ENCODE data around the gene B3GALT6. TPM values are rescaled to one million over a fixed set of nuclear protein-coding genes. Genes with fewer than 3 reads are reported as not detected.
A peak's percentile ranks its signal among the peaks of the same experiment; 100 is the strongest.

The B3GALT6 gene
- total and polyA plus RNA-seq, 2 donors (not counting 1 experiment from before 2014, with no cell fraction given): 17.9 to 19.3 TPM

DNA sequence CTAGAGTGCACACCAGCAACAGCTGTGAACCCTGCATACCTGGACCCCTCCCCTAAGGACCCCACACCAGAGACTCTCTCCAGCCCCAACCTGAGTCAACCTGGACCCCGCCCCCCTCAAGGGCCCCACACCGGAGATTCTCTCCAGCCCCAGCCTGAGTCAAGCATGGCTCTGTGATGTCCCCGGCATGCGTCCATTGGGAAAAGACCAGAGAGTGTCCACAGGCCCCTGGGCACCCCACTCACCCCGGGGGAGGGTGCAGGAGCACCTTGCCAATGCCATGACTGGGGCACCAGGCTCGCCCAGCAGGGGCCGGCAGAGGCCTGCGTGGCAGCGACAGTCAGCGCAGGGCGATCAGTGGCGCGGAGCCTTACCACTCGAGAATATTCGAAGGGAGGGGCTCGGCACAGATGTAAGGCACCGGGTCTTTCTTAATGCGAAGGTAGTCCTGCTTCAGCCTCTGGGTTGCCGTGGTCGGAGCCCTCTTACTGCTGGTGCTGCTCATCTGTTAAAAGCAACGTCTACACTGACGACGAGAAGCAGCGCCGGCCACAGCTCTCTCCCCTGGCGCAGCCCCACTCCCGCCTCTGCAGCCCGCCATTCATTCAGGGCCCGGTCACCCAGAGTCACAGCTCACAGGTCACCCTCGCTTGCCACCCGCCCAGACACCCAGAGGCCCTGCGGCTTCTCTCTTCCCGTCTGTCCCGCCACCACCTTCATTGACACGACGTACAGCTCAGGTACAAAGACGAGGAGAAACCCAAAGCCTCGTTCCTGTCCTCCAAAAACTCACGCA lies 35.6 kb downstream of the B3GALT6 start:
- Histone ChIP-seq H3K4me3 (replicated peaks in 1 of 4; ENCODE audit: control extremely low read depth in 1 of 4, insufficient read depth in 1 of 4, low read depth in 3 of 4, low read length in 4 of 4) (no peak overlapping the region), H3K27me3 (ENCODE audit: control insufficient read depth, insufficient read depth, low read length) (no peaks in the 10 kb centered on the region), H3K9me3 (ENCODE audit: control insufficient read depth, insufficient read depth, low read depth, low read length) (no peaks in the 10 kb centered on the region), H3K4me2 (ENCODE audit: extremely low read depth, insufficient read depth, low read length) (no peak overlapping the region), H3K27ac (ENCODE audit: insufficient read depth, low read length) (peak overlapping the region; percentile 63), H3K4me1 (ENCODE audit: control insufficient read depth, extremely low read depth, insufficient read depth, low read length) (peaks cover 32% of the 10 kb centered on the region), H3K9ac (ENCODE audit: insufficient read depth, low read length) (no peak overlapping the region), H4K20me1 (ENCODE audit: control insufficient read depth, extremely low read depth, insufficient read depth, low read length) (no peaks in the 10 kb centered on the region), H3K36me3 (ENCODE audit: control insufficient read depth, insufficient read depth, low read length) (peaks cover 23% of the 10 kb centered on the region), H3K79me2 (ENCODE audit: control insufficient read depth, insufficient read depth, low read length) (peaks cover 75% of the 10 kb centered on the region), H2AFZ (ENCODE audit: low read length) (no peak overlapping the region)
- TF ChIP-seq, protein P1, sequence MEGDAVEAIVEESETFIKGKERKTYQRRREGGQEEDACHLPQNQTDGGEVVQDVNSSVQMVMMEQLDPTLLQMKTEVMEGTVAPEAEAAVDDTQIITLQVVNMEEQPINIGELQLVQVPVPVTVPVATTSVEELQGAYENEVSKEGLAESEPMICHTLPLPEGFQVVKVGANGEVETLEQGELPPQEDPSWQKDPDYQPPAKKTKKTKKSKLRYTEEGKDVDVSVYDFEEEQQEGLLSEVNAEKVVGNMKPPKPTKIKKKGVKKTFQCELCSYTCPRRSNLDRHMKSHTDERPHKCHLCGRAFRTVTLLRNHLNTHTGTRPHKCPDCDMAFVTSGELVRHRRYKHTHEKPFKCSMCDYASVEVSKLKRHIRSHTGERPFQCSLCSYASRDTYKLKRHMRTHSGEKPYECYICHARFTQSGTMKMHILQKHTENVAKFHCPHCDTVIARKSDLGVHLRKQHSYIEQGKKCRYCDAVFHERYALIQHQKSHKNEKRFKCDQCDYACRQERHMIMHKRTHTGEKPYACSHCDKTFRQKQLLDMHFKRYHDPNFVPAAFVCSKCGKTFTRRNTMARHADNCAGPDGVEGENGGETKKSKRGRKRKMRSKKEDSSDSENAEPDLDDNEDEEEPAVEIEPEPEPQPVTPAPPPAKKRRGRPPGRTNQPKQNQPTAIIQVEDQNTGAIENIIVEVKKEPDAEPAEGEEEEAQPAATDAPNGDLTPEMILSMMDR (conservative IDR thresholded peaks at IDR 0.05 in 1 of 2, IDR thresholded peaks at IDR 0.05 in 1 of 2; ENCODE audit: low read depth in 1 of 2, low read length in 2 of 2): no peak
- no peak for TF ChIP-seq EZH2 (IDR thresholded peaks at IDR 0.05; ENCODE audit: low read length, missing control alignments)
- DNase-seq (ENCODE audit: low read depth in 2 of 2): no peak

DNA sequence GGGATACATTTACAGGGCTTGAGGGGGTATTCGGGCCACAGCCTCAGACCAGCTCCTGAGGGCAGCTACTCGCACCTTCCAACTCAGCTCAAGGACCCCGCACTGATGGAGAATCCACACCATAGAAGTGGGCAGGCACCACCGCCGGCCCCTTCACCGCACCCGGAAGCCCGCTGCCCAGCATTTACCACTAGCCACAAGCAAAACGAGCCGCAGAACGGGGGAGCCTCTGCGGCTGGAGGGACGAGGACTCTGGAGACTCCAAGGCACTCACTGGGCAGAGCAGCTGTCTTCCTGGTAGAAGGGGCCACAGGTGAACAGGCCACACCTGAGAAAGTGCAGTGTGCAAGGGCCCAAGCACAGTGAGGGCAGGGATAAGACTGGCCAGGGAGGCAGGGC lies 36.2 kb downstream of the B3GALT6 start:
- Histone ChIP-seq H3K4me3 (replicated peaks in 1 of 4; ENCODE audit: control extremely low read depth in 1 of 4, insufficient read depth in 1 of 4, low read depth in 3 of 4, low read length in 4 of 4) (no peak overlapping the region), H4K20me1 (ENCODE audit: control insufficient read depth, extremely low read depth, insufficient read depth, low read length) (no peaks in the 10 kb centered on the region), H3K27me3 (ENCODE audit: control insufficient read depth, insufficient read depth, low read length) (no peaks in the 10 kb centered on the region), H3K4me2 (ENCODE audit: extremely low read depth, insufficient read depth, low read length) (no peak overlapping the region), H3K9ac (ENCODE audit: insufficient read depth, low read length) (no peak overlapping the region), H3K9me3 (ENCODE audit: control insufficient read depth, insufficient read depth, low read depth, low read length) (no peaks in the 10 kb centered on the region), H3K27ac (ENCODE audit: insufficient read depth, low read length) (peak overlapping the region; percentile 63), H3K4me1 (ENCODE audit: control insufficient read depth, extremely low read depth, insufficient read depth, low read length) (peaks cover 32% of the 10 kb centered on the region), H3K79me2 (ENCODE audit: control insufficient read depth, insufficient read depth, low read length) (peaks cover 76% of the 10 kb centered on the region), H2AFZ (ENCODE audit: low read length) (no peak overlapping the region), H3K36me3 (ENCODE audit: control insufficient read depth, insufficient read depth, low read length) (peaks cover 19% of the 10 kb centered on the region)
- no peak for TF ChIP-seq EZH2 (IDR thresholded peaks at IDR 0.05; ENCODE audit: low read length, missing control alignments)
- TF ChIP-seq, protein P1 (conservative IDR thresholded peaks at IDR 0.05 in 1 of 2, IDR thresholded peaks at IDR 0.05 in 1 of 2; ENCODE audit: low read depth in 1 of 2, low read length in 2 of 2): no peak
- no peak for DNase-seq (ENCODE audit: low read depth in 2 of 2)

DNA sequence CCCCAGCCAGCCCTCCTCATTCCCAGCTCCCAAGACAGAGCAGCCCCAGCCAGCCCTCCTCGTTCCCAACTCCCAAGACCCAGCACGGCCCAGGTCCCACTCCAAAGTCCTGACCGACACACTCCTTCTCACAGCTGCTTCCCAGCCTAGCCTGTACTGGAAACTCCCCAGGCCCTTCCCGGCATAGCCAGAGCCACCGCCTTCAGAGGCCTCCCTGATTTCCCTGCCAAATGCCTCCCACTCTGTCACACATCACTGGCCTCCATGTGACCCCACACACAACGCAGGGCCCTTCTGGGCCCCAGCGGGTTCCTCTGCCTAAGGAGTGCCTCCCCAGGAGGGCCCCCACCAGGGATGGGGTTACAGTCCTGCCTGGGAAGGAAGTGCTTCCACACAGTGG lies 38.8 kb downstream of the B3GALT6 start:
- TF ChIP-seq, protein P1 (conservative IDR thresholded peaks at IDR 0.05 in 1 of 2, IDR thresholded peaks at IDR 0.05 in 1 of 2; ENCODE audit: low read depth in 1 of 2, low read length in 2 of 2): no peak
- TF ChIP-seq EZH2 (IDR thresholded peaks at IDR 0.05; ENCODE audit: low read length, missing control alignments): no peak
- Histone ChIP-seq H3K36me3 (ENCODE audit: control insufficient read depth, insufficient read depth, low read length) (peaks cover 19% of the 10 kb centered on the region), H3K79me2 (ENCODE audit: control insufficient read depth, insufficient read depth, low read length) (peaks cover 68% of the 10 kb centered on the region), H3K27me3 (ENCODE audit: control insufficient read depth, insufficient read depth, low read length) (no peaks in the 10 kb centered on the region), H3K4me3 (replicated peaks in 1 of 4; ENCODE audit: control extremely low read depth in 1 of 4, insufficient read depth in 1 of 4, low read depth in 3 of 4, low read length in 4 of 4) (peak overlapping the region; percentile 6 to 46 (median 16)), H3K4me1 (ENCODE audit: control insufficient read depth, extremely low read depth, insufficient read depth, low read length) (peaks cover 24% of the 10 kb centered on the region), H3K27ac (ENCODE audit: insufficient read depth, low read length) (peak overlapping the region; percentile 91), H3K4me2 (ENCODE audit: extremely low read depth, insufficient read depth, low read length) (peak overlapping the region; percentile 86), H4K20me1 (ENCODE audit: control insufficient read depth, extremely low read depth, insufficient read depth, low read length) (no peaks in the 10 kb centered on the region), H2AFZ (ENCODE audit: low read length) (no peak overlapping the region), H3K9me3 (ENCODE audit: control insufficient read depth, insufficient read depth, low read depth, low read length) (no peaks in the 10 kb centered on the region), H3K9ac (ENCODE audit: insufficient read depth, low read length) (peak overlapping the region; percentile 13)
- peak; percentile 59 to 60 for DNase-seq (ENCODE audit: low read depth in 2 of 2)

Data from fibroblast of lung (primary cell).